ENCODE data around the gene LLGL1.

DNA sequence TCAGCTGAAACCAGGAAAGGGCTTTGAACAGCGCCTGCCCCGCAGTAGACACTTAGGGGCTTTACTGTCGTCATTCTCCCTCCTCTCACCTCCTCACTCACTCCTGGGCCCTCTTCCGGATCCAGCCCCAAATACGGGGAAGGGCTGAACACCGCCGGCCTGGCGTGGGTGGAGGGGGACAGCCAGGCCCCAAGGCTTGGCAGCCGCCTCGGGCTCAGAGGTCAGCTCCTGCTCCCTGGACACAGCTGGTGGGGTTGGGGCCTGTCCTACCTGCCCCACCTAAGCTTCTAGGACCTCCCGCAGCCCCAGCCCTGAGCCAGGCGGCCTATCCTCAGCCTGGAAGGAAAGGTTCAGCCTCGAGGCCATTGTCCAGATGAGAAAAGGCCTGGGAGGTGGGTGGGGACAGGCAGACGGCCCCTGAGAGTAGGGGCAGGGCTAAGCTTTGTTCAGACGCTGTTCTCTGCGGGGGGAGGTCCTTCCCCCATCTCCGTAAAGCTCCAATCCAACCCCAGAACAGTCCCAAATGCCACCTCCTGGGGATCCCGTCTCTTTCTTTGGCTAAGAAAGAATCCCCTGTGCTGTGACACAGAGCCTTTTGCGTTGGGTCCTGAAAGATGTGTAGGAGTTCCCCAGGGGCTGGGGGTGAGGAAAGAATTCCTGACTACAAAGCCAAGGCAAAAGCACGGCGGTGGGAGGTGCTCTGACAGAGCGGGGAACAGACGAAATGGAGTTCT lies 881 bp upstream of the LLGL1 start:
- TF ChIP-seq SNAI2 (CRISPR knock-in tag; IDR thresholded peaks at IDR 0.05) = no peak
- no peak for TF ChIP-seq TCF4 (CRISPR knock-in tag; IDR thresholded peaks at IDR 0.05; ENCODE audit: borderline replicate concordance)
- TF ChIP-seq, protein P1, sequence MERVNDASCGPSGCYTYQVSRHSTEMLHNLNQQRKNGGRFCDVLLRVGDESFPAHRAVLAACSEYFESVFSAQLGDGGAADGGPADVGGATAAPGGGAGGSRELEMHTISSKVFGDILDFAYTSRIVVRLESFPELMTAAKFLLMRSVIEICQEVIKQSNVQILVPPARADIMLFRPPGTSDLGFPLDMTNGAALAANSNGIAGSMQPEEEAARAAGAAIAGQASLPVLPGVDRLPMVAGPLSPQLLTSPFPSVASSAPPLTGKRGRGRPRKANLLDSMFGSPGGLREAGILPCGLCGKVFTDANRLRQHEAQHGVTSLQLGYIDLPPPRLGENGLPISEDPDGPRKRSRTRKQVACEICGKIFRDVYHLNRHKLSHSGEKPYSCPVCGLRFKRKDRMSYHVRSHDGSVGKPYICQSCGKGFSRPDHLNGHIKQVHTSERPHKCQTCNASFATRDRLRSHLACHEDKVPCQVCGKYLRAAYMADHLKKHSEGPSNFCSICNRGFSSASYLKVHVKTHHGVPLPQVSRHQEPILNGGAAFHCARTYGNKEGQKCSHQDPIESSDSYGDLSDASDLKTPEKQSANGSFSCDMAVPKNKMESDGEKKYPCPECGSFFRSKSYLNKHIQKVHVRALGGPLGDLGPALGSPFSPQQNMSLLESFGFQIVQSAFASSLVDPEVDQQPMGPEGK (CRISPR knock-in tag; IDR thresholded peaks at IDR 0.05; ENCODE audit: borderline replicate concordance) = no peak
- no peak for TF ChIP-seq ARNTL (CRISPR knock-in tag; IDR thresholded peaks at IDR 0.05; ENCODE audit: borderline replicate concordance, low read depth)
- TF ChIP-seq GLIS3 (CRISPR knock-in tag; IDR thresholded peaks at IDR 0.05) = no peak
- no peak for TF ChIP-seq BACH2 (CRISPR knock-in tag; IDR thresholded peaks at IDR 0.05; ENCODE audit: borderline replicate concordance)
- no peak for TF ChIP-seq ISL1 (CRISPR knock-in tag; IDR thresholded peaks at IDR 0.05)
- no peak for TF ChIP-seq ESRRG (CRISPR knock-in tag; IDR thresholded peaks at IDR 0.05)
- TF ChIP-seq OSR1 (CRISPR knock-in tag; IDR thresholded peaks at IDR 0.05) = no peak
- TF ChIP-seq, protein P2, sequence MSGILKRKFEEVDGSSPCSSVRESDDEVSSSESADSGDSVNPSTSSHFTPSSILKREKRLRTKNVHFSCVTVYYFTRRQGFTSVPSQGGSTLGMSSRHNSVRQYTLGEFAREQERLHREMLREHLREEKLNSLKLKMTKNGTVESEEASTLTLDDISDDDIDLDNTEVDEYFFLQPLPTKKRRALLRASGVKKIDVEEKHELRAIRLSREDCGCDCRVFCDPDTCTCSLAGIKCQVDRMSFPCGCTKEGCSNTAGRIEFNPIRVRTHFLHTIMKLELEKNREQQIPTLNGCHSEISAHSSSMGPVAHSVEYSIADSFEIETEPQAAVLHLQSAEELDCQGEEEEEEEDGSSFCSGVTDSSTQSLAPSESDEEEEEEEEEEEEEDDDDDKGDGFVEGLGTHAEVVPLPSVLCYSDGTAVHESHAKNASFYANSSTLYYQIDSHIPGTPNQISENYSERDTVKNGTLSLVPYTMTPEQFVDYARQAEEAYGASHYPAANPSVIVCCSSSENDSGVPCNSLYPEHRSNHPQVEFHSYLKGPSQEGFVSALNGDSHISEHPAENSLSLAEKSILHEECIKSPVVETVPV (CRISPR knock-in tag; IDR thresholded peaks at IDR 0.05) = no peak
- no peak for TF ChIP-seq CSDC2 (CRISPR knock-in tag; IDR thresholded peaks at IDR 0.05)
- TF ChIP-seq, protein P3, sequence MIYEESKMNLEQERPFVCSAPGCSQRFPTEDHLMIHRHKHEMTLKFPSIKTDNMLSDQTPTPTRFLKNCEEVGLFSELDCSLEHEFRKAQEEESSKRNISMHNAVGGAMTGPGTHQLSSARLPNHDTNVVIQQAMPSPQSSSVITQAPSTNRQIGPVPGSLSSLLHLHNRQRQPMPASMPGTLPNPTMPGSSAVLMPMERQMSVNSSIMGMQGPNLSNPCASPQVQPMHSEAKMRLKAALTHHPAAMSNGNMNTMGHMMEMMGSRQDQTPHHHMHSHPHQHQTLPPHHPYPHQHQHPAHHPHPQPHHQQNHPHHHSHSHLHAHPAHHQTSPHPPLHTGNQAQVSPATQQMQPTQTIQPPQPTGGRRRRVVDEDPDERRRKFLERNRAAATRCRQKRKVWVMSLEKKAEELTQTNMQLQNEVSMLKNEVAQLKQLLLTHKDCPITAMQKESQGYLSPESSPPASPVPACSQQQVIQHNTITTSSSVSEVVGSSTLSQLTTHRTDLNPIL (CRISPR knock-in tag; IDR thresholded peaks at IDR 0.05; ENCODE audit: low read depth) = no peak
- TF ChIP-seq ZNF8 (CRISPR knock-in tag; IDR thresholded peaks at IDR 0.05) = no peak
